ENCODE results near the gene DAAM1.

- TF ChIP-seq CTCF (IDR thresholded peaks at IDR 0.05) (no peak), EZH2 (IDR thresholded peaks at IDR 0.05; ENCODE audit: borderline replicate concordance, insufficient read depth, low read depth, low read length, poor library complexity, severe bottlenecking) (no peak)
These were observed 28.5 kb downstream of the DAAM1 start for GRCh38 chr14:59217011-59217410.
